Activated CD8-positive, alpha-beta memory T cell treated with anti-CD3 and anti-CD28 coated beads, Interleukin-2, amount 50 U/mL, for 24 hours (primary cell): Measurements from ENCODE around the gene BRME1.
"Not testable (repeated sequence)": the region's sequence is repeated elsewhere in the genome, so short reads cannot be mapped to it uniquely, and the experiment has no call there.

ENCODE experiments used
- DNase-seq: peaks from one replicate; pipeline ENCODE4 v3.0.0-alpha.2; 2020; ENCODE audit errors: extremely low read depth

BRME1 gene

GRCh38 chr19:13926715-13927114 is 20.8 kb upstream of the BRME1 start:
- no peak for DNase-seq

- DNase-seq, result no peak
These were observed 20.1 kb upstream of the BRME1 start for GRCh38 chr19:13926010-13926409.

- DNase-seq, result no peak
These were observed 17.5 kb upstream of the BRME1 start for GRCh38 chr19:13923194-13923987.

- DNase-seq, result not testable (repeated sequence)
These were observed 16.2 kb upstream of the BRME1 start for GRCh38 chr19:13922118-13922517.

GRCh38 chr19:13920940-13921747 is 15.2 kb upstream of the BRME1 start:
- no peak for DNase-seq

- no peak for DNase-seq
These were observed 14.6 kb upstream of the BRME1 start for GRCh38 chr19:13920524-13920923.

GRCh38 chr19:13918726-13919411 is 13.0 kb upstream of the BRME1 start:
- no peak for DNase-seq

GRCh38 chr19:13917888-13918406 is 12.0 kb upstream of the BRME1 start:
- no peak for DNase-seq

GRCh38 chr19:13914777-13915176 is 8.9 kb upstream of the BRME1 start:
- no peak for DNase-seq

- DNase-seq, result no peak
These were observed 7.4 kb upstream of the BRME1 start for GRCh38 chr19:13913352-13913751.

GRCh38 chr19:13909430-13909829 is 3.5 kb upstream of the BRME1 start:
- no peak for DNase-seq

- DNase-seq, result no peak
These were observed 2.8 kb upstream of the BRME1 start for GRCh38 chr19:13908674-13909073.

- DNase-seq, result no peak
These were observed 993 bp upstream of the BRME1 start for GRCh38 chr19:13906910-13907309.

- DNase-seq, result no peak
These were observed 596 bp upstream of the BRME1 start for GRCh38 chr19:13906521-13906904.

GRCh38 chr19:13902993-13903555 is 2.8 kb downstream of the BRME1 start:
- DNase-seq, result no peak

- no peak for DNase-seq
These were observed 5.9 kb downstream of the BRME1 start for GRCh38 chr19:13899912-13900584.

- no peak for DNase-seq
These were observed 6.5 kb downstream of the BRME1 start for GRCh38 chr19:13899393-13899792.

- DNase-seq, result no peak
These were observed 9.7 kb downstream of the BRME1 start for GRCh38 chr19:13896227-13896626.

GRCh38 chr19:13894552-13894951 is 11.4 kb downstream of the BRME1 start:
- no peak for DNase-seq

GRCh38 chr19:13892870-13893269 is 13.0 kb downstream of the BRME1 start:
- no peak for DNase-seq

- no peak for DNase-seq
These were observed 15.8 kb downstream of the BRME1 start for GRCh38 chr19:13890136-13890535.
